Measurements from ENCODE around the gene HOXD13.

The HOXD13 gene

GRCh38 chr2:176132205-176133171 is 40.0 kb downstream of the HOXD13 start:
- no peak for DNase-seq (ENCODE audit: low spot score)

GRCh38 chr2:176133389-176133788 is 40.9 kb downstream of the HOXD13 start:
- DNase-seq (ENCODE audit: low spot score): no peak

- DNase-seq (ENCODE audit: low spot score): no peak
Measured at GRCh38 chr2:176134035-176134434, 41.5 kb downstream of the HOXD13 start.

GRCh38 chr2:176135035-176135440 is 42.5 kb downstream of the HOXD13 start:
- no peak for DNase-seq (ENCODE audit: low spot score)

GRCh38 chr2:176136374-176137251 is 44.1 kb downstream of the HOXD13 start:
- no peak for DNase-seq (ENCODE audit: low spot score)

GRCh38 chr2:176137252-176137580 is 44.7 kb downstream of the HOXD13 start:
- no peak for DNase-seq (ENCODE audit: low spot score)

- DNase-seq (ENCODE audit: low spot score): no peak
Measured at GRCh38 chr2:176137906-176138305, 45.4 kb downstream of the HOXD13 start.

- DNase-seq (ENCODE audit: low spot score): no peak
Measured at GRCh38 chr2:176138526-176138922, 46.0 kb downstream of the HOXD13 start.

GRCh38 chr2:176138923-176139660 is 46.6 kb downstream of the HOXD13 start:
- DNase-seq (ENCODE audit: low spot score): no peak

- DNase-seq (ENCODE audit: low spot score): no peak
Measured at GRCh38 chr2:176139661-176140512, 47.4 kb downstream of the HOXD13 start.

GRCh38 chr2:176140513-176141317 is 48.2 kb downstream of the HOXD13 start:
- peak; percentile 23 for DNase-seq (ENCODE audit: low spot score)

GRCh38 chr2:176142281-176142680 is 49.8 kb downstream of the HOXD13 start:
- no peak for DNase-seq (ENCODE audit: low spot score)

Measured in hematopoietic multipotent progenitor cell treated with erythropoietin and hydrocortisone succinate and interleukin-3 and kit ligand, for 17 days (in vitro differentiated cells).